ENCODE data around the gene RTKN2.
A peak's percentile ranks its signal among the peaks of the same experiment; 100 is the strongest.

RTKN2 gene

DNA sequence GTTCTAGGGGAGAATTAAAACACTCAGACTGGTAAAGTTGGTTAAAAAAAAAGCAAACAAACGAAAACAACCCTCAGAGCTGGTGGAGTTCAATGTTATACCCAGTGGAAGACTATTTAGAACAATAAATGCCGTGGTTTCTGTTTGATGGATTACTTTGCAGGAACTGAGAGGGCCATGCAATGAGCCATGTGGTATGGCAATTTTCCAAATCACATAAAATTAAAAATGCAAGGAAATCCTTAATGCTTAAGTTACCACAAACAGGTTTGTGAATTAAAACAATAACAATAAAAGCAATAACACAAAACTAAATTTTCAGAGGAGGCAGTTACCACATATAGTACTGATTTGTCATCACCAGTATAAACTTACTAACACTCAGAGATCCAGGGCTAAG is 96.9 kb downstream of the RTKN2 start:
- Histone ChIP-seq H3K4me2 (ENCODE audit: low read depth, low read length) (no peak overlapping the region), H4K20me1 (ENCODE audit: insufficient read depth, low read length) (no peaks in the 10 kb centered on the region), H2AFZ (ENCODE audit: low read length) (no peak overlapping the region), H3K9me2 (replicated peaks; ENCODE audit: insufficient read depth, low read length) (no peaks in the 10 kb centered on the region), H3K27ac (ENCODE audit: low read length) (no peak overlapping the region), H3K9me3 (replicated peaks; ENCODE audit: insufficient read depth, low read length) (no peaks in the 10 kb centered on the region), H3K4me1 (ENCODE audit: low read length) (peaks cover 5% of the 10 kb centered on the region; the same call in 1 of the 2 replicates), H3K79me2 (ENCODE audit: low read length) (no peaks in the 10 kb centered on the region), H3K27me3 (replicated peaks; ENCODE audit: insufficient read depth, low read length) (no peaks in the 10 kb centered on the region), H3K9ac (ENCODE audit: low read length) (no peak overlapping the region), H3K4me3 (ENCODE audit: low read length) (no peak overlapping the region), H3F3A (ENCODE audit: insufficient read depth, low read length) (no peaks in the 10 kb centered on the region), H3K36me3 (replicated peaks; ENCODE audit: insufficient read depth, low read length) (no peaks in the 10 kb centered on the region)
- DNase-seq = no peak
- TF ChIP-seq EZH2phosphoT487 (IDR thresholded peaks at IDR 0.05; ENCODE audit: low read length) (no peak), EZH2 (optimal IDR thresholded peaks at IDR 0.05; ENCODE audit: low read depth, low read length) (no peak)
- TF ChIP-seq, protein P1, sequence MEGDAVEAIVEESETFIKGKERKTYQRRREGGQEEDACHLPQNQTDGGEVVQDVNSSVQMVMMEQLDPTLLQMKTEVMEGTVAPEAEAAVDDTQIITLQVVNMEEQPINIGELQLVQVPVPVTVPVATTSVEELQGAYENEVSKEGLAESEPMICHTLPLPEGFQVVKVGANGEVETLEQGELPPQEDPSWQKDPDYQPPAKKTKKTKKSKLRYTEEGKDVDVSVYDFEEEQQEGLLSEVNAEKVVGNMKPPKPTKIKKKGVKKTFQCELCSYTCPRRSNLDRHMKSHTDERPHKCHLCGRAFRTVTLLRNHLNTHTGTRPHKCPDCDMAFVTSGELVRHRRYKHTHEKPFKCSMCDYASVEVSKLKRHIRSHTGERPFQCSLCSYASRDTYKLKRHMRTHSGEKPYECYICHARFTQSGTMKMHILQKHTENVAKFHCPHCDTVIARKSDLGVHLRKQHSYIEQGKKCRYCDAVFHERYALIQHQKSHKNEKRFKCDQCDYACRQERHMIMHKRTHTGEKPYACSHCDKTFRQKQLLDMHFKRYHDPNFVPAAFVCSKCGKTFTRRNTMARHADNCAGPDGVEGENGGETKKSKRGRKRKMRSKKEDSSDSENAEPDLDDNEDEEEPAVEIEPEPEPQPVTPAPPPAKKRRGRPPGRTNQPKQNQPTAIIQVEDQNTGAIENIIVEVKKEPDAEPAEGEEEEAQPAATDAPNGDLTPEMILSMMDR (IDR thresholded peaks at IDR 0.05; ENCODE audit: low read length) = no peak

DNA sequence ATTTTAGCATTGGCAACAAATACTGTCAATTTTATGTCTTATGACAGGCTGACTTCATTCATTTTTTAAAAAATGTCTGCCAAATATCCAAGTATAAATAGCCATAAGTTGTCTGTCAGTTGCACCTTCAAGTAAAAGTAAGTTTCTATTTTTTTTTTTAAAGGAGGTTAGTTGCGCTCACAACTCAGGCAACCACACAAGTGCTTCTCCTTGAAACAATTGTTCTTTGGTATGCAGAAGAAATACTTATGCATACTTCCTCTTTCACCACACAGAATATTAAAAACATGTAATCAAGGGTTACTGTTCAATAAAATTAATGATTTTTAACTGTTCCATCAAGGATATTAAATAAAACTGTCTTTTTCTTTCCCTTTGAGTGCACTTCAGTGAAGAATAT is 97.9 kb downstream of the RTKN2 start:
- Histone ChIP-seq H3K36me3 (replicated peaks; ENCODE audit: insufficient read depth, low read length) (no peaks in the 10 kb centered on the region), H3F3A (ENCODE audit: insufficient read depth, low read length) (no peaks in the 10 kb centered on the region), H3K9me2 (replicated peaks; ENCODE audit: insufficient read depth, low read length) (no peaks in the 10 kb centered on the region), H4K20me1 (ENCODE audit: insufficient read depth, low read length) (no peaks in the 10 kb centered on the region), H3K27me3 (replicated peaks; ENCODE audit: insufficient read depth, low read length) (no peaks in the 10 kb centered on the region), H3K27ac (ENCODE audit: low read length) (no peak overlapping the region), H3K4me3 (ENCODE audit: low read length) (no peak overlapping the region), H3K79me2 (ENCODE audit: low read length) (no peaks in the 10 kb centered on the region), H3K9ac (ENCODE audit: low read length) (no peak overlapping the region), H3K4me1 (ENCODE audit: low read length) (peaks cover 11% of the 10 kb centered on the region; the same call in 1 of the 2 replicates), H3K4me2 (ENCODE audit: low read depth, low read length) (no peak overlapping the region), H3K9me3 (replicated peaks; ENCODE audit: insufficient read depth, low read length) (no peaks in the 10 kb centered on the region), H2AFZ (ENCODE audit: low read length) (no peak overlapping the region)
- TF ChIP-seq, protein P1 (IDR thresholded peaks at IDR 0.05; ENCODE audit: low read length) = no peak
- TF ChIP-seq EZH2phosphoT487 (IDR thresholded peaks at IDR 0.05; ENCODE audit: low read length) = no peak
- TF ChIP-seq EZH2 (optimal IDR thresholded peaks at IDR 0.05; ENCODE audit: low read depth, low read length) = no peak
- DNase-seq = no peak

DNA sequence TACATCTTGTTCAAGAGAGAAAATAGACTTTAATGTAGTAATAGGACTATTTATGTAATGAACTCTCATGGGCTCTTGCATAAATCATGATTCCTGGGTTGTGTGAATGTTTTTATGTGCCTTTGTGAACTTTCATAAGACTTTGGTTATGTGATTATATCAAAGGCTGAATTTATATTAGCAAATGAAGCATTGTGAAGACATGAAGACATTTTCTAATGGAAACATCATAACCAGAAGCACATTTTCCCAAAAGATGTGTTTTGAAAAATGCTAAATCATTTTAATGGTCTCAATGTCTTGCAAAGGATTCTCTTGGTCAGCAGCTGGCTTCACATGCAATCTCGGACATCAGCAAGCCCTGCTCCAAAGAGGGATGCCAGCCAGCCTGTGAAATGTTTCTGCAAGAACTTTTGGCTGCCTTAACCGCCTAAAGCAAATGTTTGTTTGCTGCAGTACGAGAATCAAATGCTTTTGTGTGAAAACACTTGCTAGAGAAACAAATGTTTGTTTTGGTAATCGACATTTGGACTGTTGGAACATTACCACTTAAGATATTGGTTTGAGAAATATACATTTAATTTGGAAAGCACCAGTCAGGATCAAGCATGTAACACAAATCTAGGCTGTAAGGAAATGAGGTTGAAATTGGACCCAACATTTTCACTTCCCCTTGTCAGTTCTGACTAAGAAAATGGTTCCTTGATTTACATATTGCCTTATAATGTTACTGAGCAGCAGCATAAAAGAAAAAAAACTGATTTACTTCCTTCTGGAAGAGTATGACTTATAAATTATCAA is 102.1 kb downstream of the RTKN2 start:
- Histone ChIP-seq H3K79me2 (ENCODE audit: low read length) (no peaks in the 10 kb centered on the region), H3K9me2 (replicated peaks; ENCODE audit: insufficient read depth, low read length) (no peaks in the 10 kb centered on the region), H3K4me1 (ENCODE audit: low read length) (peaks cover 11% of the 10 kb centered on the region; the same call in 1 of the 2 replicates), H3K9ac (ENCODE audit: low read length) (no peak overlapping the region), H3K36me3 (replicated peaks; ENCODE audit: insufficient read depth, low read length) (no peaks in the 10 kb centered on the region), H3K27me3 (replicated peaks; ENCODE audit: insufficient read depth, low read length) (no peaks in the 10 kb centered on the region), H3K27ac (ENCODE audit: low read length) (no peak overlapping the region), H2AFZ (ENCODE audit: low read length) (no peak overlapping the region; the same call in 1 of the 2 replicates), H3F3A (ENCODE audit: insufficient read depth, low read length) (no peaks in the 10 kb centered on the region), H3K4me2 (ENCODE audit: low read depth, low read length) (peak overlapping the region; percentile 13; the same call in 1 of the 2 replicates), H3K9me3 (replicated peaks; ENCODE audit: insufficient read depth, low read length) (no peaks in the 10 kb centered on the region), H4K20me1 (ENCODE audit: insufficient read depth, low read length) (no peaks in the 10 kb centered on the region), H3K4me3 (ENCODE audit: low read length) (no peak overlapping the region)
- DNase-seq = no peak
- TF ChIP-seq EZH2phosphoT487 (IDR thresholded peaks at IDR 0.05; ENCODE audit: low read length) = no peak
- TF ChIP-seq, protein P1 (IDR thresholded peaks at IDR 0.05; ENCODE audit: low read length) = no peak
- TF ChIP-seq EZH2 (optimal IDR thresholded peaks at IDR 0.05; ENCODE audit: low read depth, low read length) = no peak

Data from MM.1S (cell line).